ENCODE results near the gene LPP.
A peak's percentile ranks its signal among the peaks of the same experiment; 100 is the strongest.

The LPP gene

GRCh38 chr3:188214442-188214841 is 60.5 kb downstream of the LPP start:
- Histone ChIP-seq H3K4me3 (ENCODE audit: insufficient read depth, low read length, poor library complexity, severe bottlenecking) (no peak overlapping the region), H3K9me3 (ENCODE audit: insufficient read depth, low read length) (no peaks in the 10 kb centered on the region), H2AFZ (ENCODE audit: low read depth, low read length, severe bottlenecking) (no peak overlapping the region), H4K20me1 (ENCODE audit: low read depth, low read length) (no peaks in the 10 kb centered on the region), H3K9ac (ENCODE audit: low read length) (peak overlapping the region; percentile 53), H3K27me3 (ENCODE audit: low read length) (no peaks in the 10 kb centered on the region), H3K27ac (ENCODE audit: low read depth, low read length) (peak overlapping the region; percentile 88), H3K36me3 (ENCODE audit: low read length) (no peaks in the 10 kb centered on the region), H3F3A (ENCODE audit: insufficient read depth) (peaks cover 51% of the 10 kb centered on the region), H3K79me2 (ENCODE audit: insufficient read depth, low read length) (no peaks in the 10 kb centered on the region), H3K4me2 (ENCODE audit: low read depth, low read length, poor library complexity, severe bottlenecking) (peak overlapping the region; percentile 47), H3K9me2 (replicated peaks; ENCODE audit: insufficient read depth, low read length) (no peaks in the 10 kb centered on the region)
- TF ChIP-seq EZH2phosphoT487 (conservative IDR thresholded peaks at IDR 0.05; ENCODE audit: low read length): no peak
- TF ChIP-seq CTCF (IDR thresholded peaks at IDR 0.05; ENCODE audit: insufficient read depth, low read length, poor library complexity, severe bottlenecking): no peak

- TF ChIP-seq EZH2phosphoT487 (conservative IDR thresholded peaks at IDR 0.05; ENCODE audit: low read length) (no peak), CTCF (IDR thresholded peaks at IDR 0.05; ENCODE audit: insufficient read depth, low read length, poor library complexity, severe bottlenecking) (no peak)
- Histone ChIP-seq H3F3A (ENCODE audit: insufficient read depth) (peaks cover 51% of the 10 kb centered on the region), H3K79me2 (ENCODE audit: insufficient read depth, low read length) (no peaks in the 10 kb centered on the region), H3K27me3 (ENCODE audit: low read length) (no peaks in the 10 kb centered on the region), H4K20me1 (ENCODE audit: low read depth, low read length) (no peaks in the 10 kb centered on the region), H3K4me3 (ENCODE audit: insufficient read depth, low read length, poor library complexity, severe bottlenecking) (no peak overlapping the region), H3K27ac (ENCODE audit: low read depth, low read length) (peak overlapping the region; percentile 88), H3K9me3 (ENCODE audit: insufficient read depth, low read length) (no peaks in the 10 kb centered on the region), H2AFZ (ENCODE audit: low read depth, low read length, severe bottlenecking) (no peak overlapping the region), H3K9me2 (replicated peaks; ENCODE audit: insufficient read depth, low read length) (no peaks in the 10 kb centered on the region), H3K9ac (ENCODE audit: low read length) (peak overlapping the region; percentile 53), H3K4me2 (ENCODE audit: low read depth, low read length, poor library complexity, severe bottlenecking) (peak overlapping the region; percentile 47), H3K36me3 (ENCODE audit: low read length) (no peaks in the 10 kb centered on the region)
Measured at GRCh38 chr3:188215129-188215528, 61.2 kb downstream of the LPP start.

- Histone ChIP-seq H3K4me3 (ENCODE audit: insufficient read depth, low read length, poor library complexity, severe bottlenecking) (no peak overlapping the region), H3K27ac (ENCODE audit: low read depth, low read length) (peak overlapping the region; percentile 88), H3K9me3 (ENCODE audit: insufficient read depth, low read length) (no peaks in the 10 kb centered on the region), H2AFZ (ENCODE audit: low read depth, low read length, severe bottlenecking) (no peak overlapping the region), H3K9me2 (replicated peaks; ENCODE audit: insufficient read depth, low read length) (no peaks in the 10 kb centered on the region), H3K9ac (ENCODE audit: low read length) (peak overlapping the region; percentile 43), H3F3A (ENCODE audit: insufficient read depth) (peaks cover 51% of the 10 kb centered on the region), H4K20me1 (ENCODE audit: low read depth, low read length) (no peaks in the 10 kb centered on the region), H3K36me3 (ENCODE audit: low read length) (no peaks in the 10 kb centered on the region), H3K79me2 (ENCODE audit: insufficient read depth, low read length) (no peaks in the 10 kb centered on the region), H3K27me3 (ENCODE audit: low read length) (no peaks in the 10 kb centered on the region), H3K4me2 (ENCODE audit: low read depth, low read length, poor library complexity, severe bottlenecking) (peak overlapping the region; percentile 47)
- TF ChIP-seq EZH2phosphoT487 (conservative IDR thresholded peaks at IDR 0.05; ENCODE audit: low read length) (no peak), CTCF (IDR thresholded peaks at IDR 0.05; ENCODE audit: insufficient read depth, low read length, poor library complexity, severe bottlenecking) (no peak)
Measured at GRCh38 chr3:188217011-188217463, 63.1 kb downstream of the LPP start.

Data from SU-DHL-6 (cell line).